ENCODE measurements around the gene B3GAT3. TPM values are rescaled to one million over a fixed set of nuclear protein-coding genes. Genes with fewer than 3 reads are reported as not detected.
"Not testable (repeated sequence)": the region's sequence is repeated elsewhere in the genome, so short reads cannot be mapped to it uniquely, and the experiment has no call there.

Gene B3GAT3
- total RNA-seq, 8 experiments from 2014 or later: 28.6 to 56.5 (median 37.0) TPM

GRCh38 chr11:62652161-62653006, 30.6 kb upstream of the B3GAT3 start:
- ATAC-seq (replicated peaks in 6 of 8): no peak
- Histone ChIP-seq H3K4me3 (peak overlapping the region; percentile 93 to 100 (median 99)), H3K4me1 (replicated peaks in 1 of 2) (peaks cover 3 to 7% of the 10 kb centered on the region in 2 donors), H3K27ac (peak overlapping the region; percentile 89 to 91)
- WGBS, 10 experiments: 0 to 59% (median 33%) methylated on average over 1 to 9 of the region's 16 CpGs; no CpG with 5 or more reads in 3 of the 10 experiments
- in situ Hi-C loops (cut with MboI; ENCODE audit: low pct_unique_long_range_greater_than_20kb in 2 of 9, low sequenced_read_pairs in 9 of 9, unreplicated experiment in 9 of 9): no loop called here

GRCh38 chr11:62650283-62650682, 28.5 kb upstream of the B3GAT3 start:
- in situ Hi-C loops (cut with MboI; ENCODE audit: low pct_unique_long_range_greater_than_20kb in 2 of 9, low sequenced_read_pairs in 9 of 9, unreplicated experiment in 9 of 9); ATAC-seq (replicated peaks in 6 of 8); H3K4me3 ChIP-seq; H3K27ac ChIP-seq: not testable (repeated sequence)
- peaks cover 10 to 16% of the 10 kb centered on the region in 2 donors for H3K4me1 ChIP-seq (replicated peaks in 1 of 2)
- WGBS, 10 experiments: 100% methylated on average over 1 to 2 of the region's 12 CpGs; no CpG with 5 or more reads in 5 of the 10 experiments

GRCh38 chr11:62649486-62649885, 27.7 kb upstream of the B3GAT3 start:
- Histone ChIP-seq H3K27ac (no peak overlapping the region), H3K4me1 (replicated peaks in 1 of 2) (peaks cover 13 to 21% of the 10 kb centered on the region in 2 donors), H3K4me3 (no peak overlapping the region)
- ATAC-seq (replicated peaks in 6 of 8): no peak
- WGBS, 10 experiments: 80 to 100% (median 100%) methylated on average over 1 to 4 of the region's 11 CpGs; no CpG with 5 or more reads in 6 of the 10 experiments
- in situ Hi-C loops (cut with MboI; ENCODE audit: low pct_unique_long_range_greater_than_20kb in 2 of 9, low sequenced_read_pairs in 9 of 9, unreplicated experiment in 9 of 9): no loop called here

- H3K27ac ChIP-seq: no peak overlapping the region
- no peak overlapping the region for H3K4me3 ChIP-seq
- H3K4me1 ChIP-seq (replicated peaks in 1 of 2): peaks cover 13 to 21% of the 10 kb centered on the region in 2 donors
- in situ Hi-C loops (cut with MboI; ENCODE audit: low pct_unique_long_range_greater_than_20kb in 2 of 9, low sequenced_read_pairs in 9 of 9, unreplicated experiment in 9 of 9): no loop called here
- ATAC-seq (replicated peaks in 6 of 8): no peak
- 97 to 100% methylated on average over 2 to 8 of the region's 11 CpGs; no CpG with 5 or more reads in 8 of the 10 experiments for WGBS, 10 experiments
Observed at GRCh38 chr11:62648967-62649364, 27.2 kb upstream of the B3GAT3 start.

- Histone ChIP-seq H3K27ac (no peak overlapping the region), H3K4me3 (no peak overlapping the region), H3K4me1 (replicated peaks in 1 of 2) (peaks cover 13 to 21% of the 10 kb centered on the region in 2 donors)
- WGBS, 10 experiments: 33 to 100% (median 90%) methylated on average over 1 to 5 of the region's 24 CpGs; no CpG with 5 or more reads in 6 of the 10 experiments
- ATAC-seq (replicated peaks in 6 of 8): no peak
- in situ Hi-C loops (cut with MboI; ENCODE audit: low pct_unique_long_range_greater_than_20kb in 2 of 9, low sequenced_read_pairs in 9 of 9, unreplicated experiment in 9 of 9): no loop called here
Observed at GRCh38 chr11:62648185-62648966, 26.6 kb upstream of the B3GAT3 start.

- Histone ChIP-seq H3K4me3 (no peak overlapping the region), H3K4me1 (replicated peaks in 1 of 2) (peaks cover 13 to 21% of the 10 kb centered on the region in 2 donors), H3K27ac (no peak overlapping the region)
- in situ Hi-C loops (cut with MboI; ENCODE audit: low pct_unique_long_range_greater_than_20kb in 2 of 9, low sequenced_read_pairs in 9 of 9, unreplicated experiment in 9 of 9): no loop called here
- no peak for ATAC-seq (replicated peaks in 6 of 8)
- 8 to 100% (median 83%) methylated on average over 1 to 4 of the region's 6 CpGs; no CpG with 5 or more reads in 5 of the 10 experiments for WGBS, 10 experiments
Observed at GRCh38 chr11:62647609-62648005, 25.8 kb upstream of the B3GAT3 start.

- peaks cover 11 to 16% of the 10 kb centered on the region in 2 donors for H3K4me1 ChIP-seq (replicated peaks in 1 of 2)
- peak in 2 of 8 experiments; percentile 16 to 38 for ATAC-seq (replicated peaks in 6 of 8)
- in situ Hi-C loops (cut with MboI; ENCODE audit: low pct_unique_long_range_greater_than_20kb in 2 of 9, low sequenced_read_pairs in 9 of 9, unreplicated experiment in 9 of 9): no loop called here
Observed at GRCh38 chr11:62646825-62647608, 25.2 kb upstream of the B3GAT3 start.

GRCh38 chr11:62645946-62646824, 24.4 kb upstream of the B3GAT3 start, which contains the start of gene GANAB:
Gene GANAB, minus strand, starts transcription at chr11:62646613. Its CDS starts 14 bp downstream, at chr11:62646599.
- Histone ChIP-seq H3K27ac (peak within 1 kb of the TSS; percentile 94 to 98), H3K4me3 (peak within 1 kb of the TSS; percentile 72 to 96 (median 92)), H3K4me1 (replicated peaks in 1 of 2) (peaks cover 10 to 14% of the 10 kb centered on the region in 2 donors)
- in situ Hi-C loops (cut with MboI; ENCODE audit: low pct_unique_long_range_greater_than_20kb in 2 of 9, low sequenced_read_pairs in 9 of 9, unreplicated experiment in 9 of 9): no loop called here
- peak; percentile 95 to 98 (median 96) for ATAC-seq (replicated peaks in 6 of 8)
- 0% methylated on average over 1 to 19 of the region's 73 CpGs; no CpG with 5 or more reads in 5 of the 10 experiments for WGBS, 10 experiments

More at GRCh38 chr11:62646825-62647608, 25.2 kb upstream of the B3GAT3 start:
- H3K27ac ChIP-seq: no peak overlapping the region
- 21 to 83% (median 60%) methylated on average over 1 to 18 of the region's 32 CpGs; no CpG with 5 or more reads in 3 of the 10 experiments for WGBS, 10 experiments
- peak overlapping the region in 4 of 5 donors; percentile 2 to 96 (median 82) for H3K4me3 ChIP-seq

GRCh38 chr11:62645671-62645945, 23.8 kb upstream of the B3GAT3 start:
- H3K4me3 ChIP-seq: peak overlapping the region; percentile 72 to 96 (median 92)
- WGBS, 10 experiments: 0 to 30% (median 5%) methylated on average over 2 to 9 of the region's 11 CpGs; no CpG with 5 or more reads in 4 of the 10 experiments
- peaks cover 12 to 14% of the 10 kb centered on the region in 2 donors for H3K4me1 ChIP-seq (replicated peaks in 1 of 2)
- ATAC-seq (replicated peaks in 6 of 8): peak in 2 of 8 experiments; percentile 4 to 5
- in situ Hi-C loops (cut with MboI; ENCODE audit: low pct_unique_long_range_greater_than_20kb in 2 of 9, low sequenced_read_pairs in 9 of 9, unreplicated experiment in 9 of 9): no loop called here
- peak overlapping the region; percentile 94 to 98 for H3K27ac ChIP-seq

- H3K27ac ChIP-seq: no peak overlapping the region
- H3K4me3 ChIP-seq: no peak overlapping the region
- ATAC-seq (replicated peaks in 6 of 8): no peak
- 69 to 100% (median 96%) methylated on average over 1 to 7 of the region's 8 CpGs; no CpG with 5 or more reads in 2 of the 10 experiments for WGBS, 10 experiments
- H3K4me1 ChIP-seq (replicated peaks in 1 of 2): peaks cover 12 to 14% of the 10 kb centered on the region in 2 donors
- in situ Hi-C loops (cut with MboI; ENCODE audit: low pct_unique_long_range_greater_than_20kb in 2 of 9, low sequenced_read_pairs in 9 of 9, unreplicated experiment in 9 of 9): no loop called here
Observed at GRCh38 chr11:62644220-62644619, 22.4 kb upstream of the B3GAT3 start.

- 67 to 100% (median 90%) methylated on average over 1 to 6 of the region's 6 CpGs; no CpG with 5 or more reads in 6 of the 10 experiments for WGBS, 10 experiments
- ATAC-seq (replicated peaks in 6 of 8): no peak
- in situ Hi-C loops (cut with MboI; ENCODE audit: low pct_unique_long_range_greater_than_20kb in 2 of 9, low sequenced_read_pairs in 9 of 9, unreplicated experiment in 9 of 9): no loop called here
- Histone ChIP-seq H3K4me3 (no peak overlapping the region), H3K4me1 (replicated peaks in 1 of 2) (no peaks in the 10 kb centered on the region), H3K27ac (no peak overlapping the region)
Observed at GRCh38 chr11:62632492-62632891, 10.7 kb upstream of the B3GAT3 start.

Measured in motor neuron (in vitro differentiated cells).